Measurements from ENCODE around the gene MSI2.
A peak's percentile ranks its signal among the peaks of the same experiment; 100 is the strongest.

The MSI2 gene

GRCh38 chr17:57671667-57672632 lies 415.6 kb downstream of the MSI2 start:
- H3K4me3 ChIP-seq (ENCODE audit: low read depth, low read length) = no peak overlapping the region
- DNase-seq (ENCODE audit: low read depth) = peak; percentile 84
- peak; percentile 93 for TF ChIP-seq CTCF (IDR thresholded peaks at IDR 0.05; ENCODE audit: insufficient read depth, low read depth, low read length, missing control alignments)

GRCh38 chr17:57672971-57673370 lies 416.6 kb downstream of the MSI2 start:
- no peak for DNase-seq (ENCODE audit: low read depth)
- no peak overlapping the region for H3K4me3 ChIP-seq (ENCODE audit: low read depth, low read length)
- TF ChIP-seq CTCF (IDR thresholded peaks at IDR 0.05; ENCODE audit: insufficient read depth, low read depth, low read length, missing control alignments) = no peak

- DNase-seq (ENCODE audit: low read depth) = no peak
- no peak for TF ChIP-seq CTCF (IDR thresholded peaks at IDR 0.05; ENCODE audit: insufficient read depth, low read depth, low read length, missing control alignments)
- H3K4me3 ChIP-seq (ENCODE audit: low read depth, low read length) = no peak overlapping the region
These were observed 418.6 kb downstream of the MSI2 start for GRCh38 chr17:57674894-57675293.

GRCh38 chr17:57675427-57676387 lies 419.4 kb downstream of the MSI2 start:
- no peak for DNase-seq (ENCODE audit: low read depth)
- H3K4me3 ChIP-seq (ENCODE audit: low read depth, low read length) = no peak overlapping the region
- no peak for TF ChIP-seq CTCF (IDR thresholded peaks at IDR 0.05; ENCODE audit: insufficient read depth, low read depth, low read length, missing control alignments)

GRCh38 chr17:57676543-57676942 lies 420.2 kb downstream of the MSI2 start:
- no peak for TF ChIP-seq CTCF (IDR thresholded peaks at IDR 0.05; ENCODE audit: insufficient read depth, low read depth, low read length, missing control alignments)
- DNase-seq (ENCODE audit: low read depth) = no peak
- H3K4me3 ChIP-seq (ENCODE audit: low read depth, low read length) = no peak overlapping the region

GRCh38 chr17:57677301-57677700 lies 421.0 kb downstream of the MSI2 start:
- no peak overlapping the region for H3K4me3 ChIP-seq (ENCODE audit: low read depth, low read length)
- no peak for DNase-seq (ENCODE audit: low read depth)
- no peak for TF ChIP-seq CTCF (IDR thresholded peaks at IDR 0.05; ENCODE audit: insufficient read depth, low read depth, low read length, missing control alignments)
